Tibial artery (tissue), 4 donors: ENCODE measurements around the gene RNF212B.

Experiments used
- DNase-seq, 2 donors: peaks; one replicate each; pipeline ENCODE4 v3.0.0-alpha.2; 2019
- H3K27ac ChIP-seq, 2 donors: fragments of 200-600 bp; sonication (generic) in 1 of 2; 1 replicate in 1 of 2; 2 replicates in 1 of 2; pipeline ENCODE4 v1.5.1; 2018 to 2019; ENCODE audit warnings: mild to moderate bottlenecking in 1 of 2
- H3K27me3 ChIP-seq, 2 donors: fragments of 200-600 bp; sonication (generic) in 1 of 2; one replicate each; pipeline versions ENCODE4 v1.5.1 to v1.6.0; 2016 to 2019
- H3K36me3 ChIP-seq, 3 donors: fragments of 200-600 bp; sonication (generic) in 2 of 3; one replicate each; pipeline ENCODE4 v1.5.1; 2016 to 2019; ENCODE audit warnings: mild to moderate bottlenecking in 2 of 3
- H3K4me1 ChIP-seq, 4 donors: fragments of 200-600 bp; sonication (generic) in 2 of 4; 1 replicate in 3 of 4; 2 replicates in 1 of 4; pipeline ENCODE4 v1.5.1; 2016 to 2019
- H3K4me3 ChIP-seq, 2 donors: fragments of 200-600 bp; sonication (generic) in 1 of 2; 1 replicate in 1 of 2; 2 replicates in 1 of 2; pipeline ENCODE4 v1.5.1; 2018 to 2019; ENCODE audit warnings: mild to moderate bottlenecking in 2 of 2
- H3K9me3 ChIP-seq, 3 donors: fragments of 200-600 bp; sonication (generic) in 1 of 3; one replicate each; pipeline ENCODE4 v1.5.1; 2016 to 2019
- intact Hi-C: fragments of 100-400 bp; cut with DNase I; formaldehyde crosslinking; loops from one replicate; pipeline ENCODE4 v1.15.0; 2023; ENCODE audit warnings: low total_unique reads
- TF ChIP-seq, protein P1 (sequence below), 2 experiments: fragments of 200-600 bp in 1 of 2; fragments of 450-650 bp in 1 of 2; IDR thresholded peaks; one replicate each; pipeline ENCODE4 v1.5.1; 2017 to 2019; ENCODE audit warnings: antibody characterized with exemption in 2 of 2, mild to moderate bottlenecking in 1 of 2, moderate library complexity in 1 of 2

The RNF212B gene

GRCh38 chr14:23300687-23301223, 63.0 kb downstream of the RNF212B start:
- Histone ChIP-seq H3K27me3 (no peaks in the 10 kb centered on the region), H3K36me3 (peaks cover 0 to 9% (median 0%) of the 10 kb centered on the region in 3 donors), H3K4me1 (peaks cover 0 to 29% (median 16%) of the 10 kb centered on the region in 4 donors), H3K9me3 (no peaks in the 10 kb centered on the region), H3K4me3 (peak overlapping the region; percentile 71 to 85), H3K27ac (peak overlapping the region; percentile 94 to 99)
- TF ChIP-seq, protein P1, sequence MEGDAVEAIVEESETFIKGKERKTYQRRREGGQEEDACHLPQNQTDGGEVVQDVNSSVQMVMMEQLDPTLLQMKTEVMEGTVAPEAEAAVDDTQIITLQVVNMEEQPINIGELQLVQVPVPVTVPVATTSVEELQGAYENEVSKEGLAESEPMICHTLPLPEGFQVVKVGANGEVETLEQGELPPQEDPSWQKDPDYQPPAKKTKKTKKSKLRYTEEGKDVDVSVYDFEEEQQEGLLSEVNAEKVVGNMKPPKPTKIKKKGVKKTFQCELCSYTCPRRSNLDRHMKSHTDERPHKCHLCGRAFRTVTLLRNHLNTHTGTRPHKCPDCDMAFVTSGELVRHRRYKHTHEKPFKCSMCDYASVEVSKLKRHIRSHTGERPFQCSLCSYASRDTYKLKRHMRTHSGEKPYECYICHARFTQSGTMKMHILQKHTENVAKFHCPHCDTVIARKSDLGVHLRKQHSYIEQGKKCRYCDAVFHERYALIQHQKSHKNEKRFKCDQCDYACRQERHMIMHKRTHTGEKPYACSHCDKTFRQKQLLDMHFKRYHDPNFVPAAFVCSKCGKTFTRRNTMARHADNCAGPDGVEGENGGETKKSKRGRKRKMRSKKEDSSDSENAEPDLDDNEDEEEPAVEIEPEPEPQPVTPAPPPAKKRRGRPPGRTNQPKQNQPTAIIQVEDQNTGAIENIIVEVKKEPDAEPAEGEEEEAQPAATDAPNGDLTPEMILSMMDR (IDR thresholded peaks at IDR 0.05), result no peak
- peak; percentile 54 to 80 for DNase-seq
- intact Hi-C loops, result no loop called here

GRCh38 chr14:23301288-23301968, 63.7 kb downstream of the RNF212B start:
- Histone ChIP-seq H3K27ac (peak overlapping the region; percentile 94 to 99), H3K4me1 (peaks cover 0 to 35% (median 22%) of the 10 kb centered on the region in 4 donors), H3K27me3 (no peaks in the 10 kb centered on the region), H3K36me3 (peaks cover 0 to 9% (median 0%) of the 10 kb centered on the region in 3 donors), H3K4me3 (peak overlapping the region; percentile 71 to 85), H3K9me3 (no peaks in the 10 kb centered on the region)
- TF ChIP-seq, protein P1 (IDR thresholded peaks at IDR 0.05), result peak; percentile 62 to 74
- intact Hi-C loops, result no loop called here
- DNase-seq, result peak; percentile 98 to 99

- Histone ChIP-seq H3K4me3 (peak overlapping the region; percentile 71 to 85), H3K36me3 (peaks cover 0 to 9% (median 0%) of the 10 kb centered on the region in 3 donors), H3K27me3 (no peaks in the 10 kb centered on the region), H3K4me1 (peaks cover 0 to 35% (median 23%) of the 10 kb centered on the region in 4 donors), H3K27ac (peak overlapping the region; percentile 94 to 96), H3K9me3 (no peaks in the 10 kb centered on the region)
- TF ChIP-seq, protein P1 (IDR thresholded peaks at IDR 0.05), result no peak
- intact Hi-C loops, result no loop called here
- no peak for DNase-seq
Observed at GRCh38 chr14:23301969-23302289, 64.2 kb downstream of the RNF212B start.

GRCh38 chr14:23302290-23303225, 64.8 kb downstream of the RNF212B start, which contains the start of gene PPP1R3E:
Gene PPP1R3E, minus strand, starts transcription at chr14:23302859. Its CDS starts 283 bp downstream, at chr14:23302576.
- TF ChIP-seq, protein P1 (IDR thresholded peaks at IDR 0.05), result no peak
- intact Hi-C loops, result no loop called here
- Histone ChIP-seq H3K9me3 (no peaks in the 10 kb centered on the region), H3K4me1 (peaks cover 0 to 41% (median 29%) of the 10 kb centered on the region in 4 donors), H3K27ac (peak within 1 kb of the TSS; percentile 94 to 96), H3K27me3 (no peaks in the 10 kb centered on the region), H3K4me3 (peak within 1 kb of the TSS; percentile 71 to 85), H3K36me3 (peaks cover 0 to 8% (median 0%) of the 10 kb centered on the region in 3 donors)
- DNase-seq, result peak; percentile 68 to 89

DNA sequence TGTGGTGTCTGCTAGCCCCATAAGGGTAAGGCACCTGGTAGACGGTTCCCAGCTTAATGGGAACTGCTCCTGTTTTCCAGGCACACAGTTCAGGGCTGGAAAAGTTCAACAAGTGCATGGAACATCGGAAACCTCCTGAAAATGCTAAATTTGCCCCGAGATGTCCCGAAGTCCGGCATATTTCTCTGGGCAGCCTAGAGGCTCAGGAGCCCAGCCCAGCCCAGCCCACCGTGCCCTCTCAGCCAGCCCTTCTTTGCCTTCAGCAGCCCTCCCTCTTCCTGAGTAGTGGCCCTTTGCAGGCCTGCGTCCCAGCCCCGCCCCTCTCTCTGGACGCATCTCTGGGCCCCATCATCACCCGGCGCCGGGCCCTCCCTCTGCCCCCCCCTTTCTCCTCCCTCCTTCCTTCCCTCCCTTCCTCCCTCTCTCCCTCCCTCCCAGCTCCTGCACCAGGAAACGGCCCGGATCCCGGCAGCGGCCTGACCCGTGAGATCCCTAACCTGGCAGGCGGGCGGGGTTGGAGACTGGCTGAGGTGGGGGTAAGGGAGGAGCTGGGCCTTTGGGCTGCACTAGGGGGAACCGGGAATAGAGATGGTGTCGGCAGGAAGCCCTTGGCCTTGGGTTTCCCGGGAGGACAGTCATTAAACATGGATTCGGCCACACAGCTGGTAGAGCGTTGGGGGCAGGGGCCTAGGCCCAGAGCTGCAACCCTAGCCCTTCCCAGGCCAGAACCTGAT, 68.8 kb downstream of the RNF212B start, which contains the start of gene BCL2L2:
Gene BCL2L2 (plus strand): TSS at position 422 of the 734 bp plus-strand sequence. CDS start 935 bp downstream, outside the sequence.
- H3K9me3 ChIP-seq, result no peaks in the 10 kb centered on the region
- peak within 1 kb of the TSS; percentile 70 to 86 for H3K4me3 ChIP-seq
- no peaks in the 10 kb centered on the region for H3K27me3 ChIP-seq
- H3K4me1 ChIP-seq, result peaks cover 0 to 49% (median 41%) of the 10 kb centered on the region in 4 donors
- peaks cover 0 to 30% (median 25%) of the 10 kb centered on the region in 3 donors for H3K36me3 ChIP-seq
- H3K27ac ChIP-seq, result peak within 1 kb of the TSS; percentile 79 to 92
- intact Hi-C loops, result no loop called here
- TF ChIP-seq, protein P1 (IDR thresholded peaks at IDR 0.05), result no peak
- DNase-seq, result peak; percentile 95 to 97
